ENCODE data around the gene LPCAT3.

Gene LPCAT3

DNA sequence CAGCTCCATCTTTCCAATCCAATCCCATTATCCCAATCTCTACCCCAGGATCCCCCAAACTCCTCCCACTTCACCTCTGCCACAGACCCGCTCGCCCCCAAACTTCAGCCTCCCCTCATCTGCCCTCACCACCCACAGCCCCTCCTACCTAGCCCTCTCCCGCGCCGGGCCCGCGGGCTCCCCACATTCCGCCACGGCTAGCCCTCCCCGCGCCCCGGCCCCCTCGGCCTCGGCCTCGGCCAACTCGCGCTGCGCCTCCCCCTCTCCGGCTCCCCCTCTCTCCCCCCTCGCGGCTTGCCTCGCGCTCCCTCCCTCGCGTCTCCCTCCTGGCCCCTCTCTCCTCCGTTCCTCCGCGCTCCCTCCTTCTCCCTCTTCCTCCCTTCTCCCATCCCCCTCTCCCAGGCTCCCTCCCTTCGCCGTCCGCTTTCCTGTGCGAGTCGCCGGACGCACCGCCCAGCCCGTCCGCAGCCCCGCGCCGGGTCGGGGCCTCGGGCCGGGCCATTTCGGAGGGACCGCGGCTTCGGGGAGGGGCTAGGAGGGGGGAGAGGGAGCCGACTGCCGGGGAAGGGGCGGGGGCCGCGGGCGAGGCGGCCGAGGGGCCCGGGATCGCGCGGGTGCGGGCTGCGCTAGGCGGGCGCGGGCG, 90.8 kb downstream of the LPCAT3 start, which contains the start of gene ATN1 (continued):
- TF ChIP-seq ZFP37 (tag by site-specific recombination; IDR thresholded peaks at IDR 0.05) (0 out of 2 replicates have a peak, but pooled peaks have one; percentile 34), PRDM2 (tag by site-specific recombination; IDR thresholded peaks at IDR 0.05; ENCODE audit: borderline replicate concordance) (peak; percentile 94), PRDM6 (tag by site-specific recombination; IDR thresholded peaks at IDR 0.05) (no peak), ZNF610 (tag by site-specific recombination; IDR thresholded peaks at IDR 0.05; ENCODE audit: borderline replicate concordance) (0 out of 2 replicates have a peak, but pooled peaks have one; percentile 17), RBAK (tag by site-specific recombination; IDR thresholded peaks at IDR 0.05) (no peak), KLF17 (tag by site-specific recombination; IDR thresholded peaks at IDR 0.05) (peak; percentile 94; the same call in 1 of the 2 replicates), ZNF211 (tag by site-specific recombination; IDR thresholded peaks at IDR 0.05; ENCODE audit: low read depth) (no peak), PRDM1 (tag by site-specific recombination; IDR thresholded peaks at IDR 0.05) (no peak), BCL6B (tag by site-specific recombination; IDR thresholded peaks at IDR 0.05) (no peak), ZNF184 (tag by site-specific recombination; IDR thresholded peaks at IDR 0.05) (no peak), ZNF792 (tag by site-specific recombination; IDR thresholded peaks at IDR 0.05) (0 out of 2 replicates have a peak, but pooled peaks have one; percentile 9), ZNF157 (tag by site-specific recombination; IDR thresholded peaks at IDR 0.05) (no peak; the same call in 1 of the 2 replicates), ZNF341 (tag by site-specific recombination; IDR thresholded peaks at IDR 0.05; ENCODE audit: low read depth) (no peak; the same call in 1 of the 2 replicates), GLI4 (tag by site-specific recombination; IDR thresholded peaks at IDR 0.05) (0 out of 2 replicates have a peak, but pooled peaks have one; percentile 52), KLF16 (tag by site-specific recombination; IDR thresholded peaks at IDR 0.05) (peak; percentile 43), GLIS2 (tag by site-specific recombination; IDR thresholded peaks at IDR 0.05) (peak; percentile 93), BCL11B (tag by site-specific recombination; IDR thresholded peaks at IDR 0.05; ENCODE audit: low read depth) (no peak)
- TF ChIP-seq, protein P1, sequence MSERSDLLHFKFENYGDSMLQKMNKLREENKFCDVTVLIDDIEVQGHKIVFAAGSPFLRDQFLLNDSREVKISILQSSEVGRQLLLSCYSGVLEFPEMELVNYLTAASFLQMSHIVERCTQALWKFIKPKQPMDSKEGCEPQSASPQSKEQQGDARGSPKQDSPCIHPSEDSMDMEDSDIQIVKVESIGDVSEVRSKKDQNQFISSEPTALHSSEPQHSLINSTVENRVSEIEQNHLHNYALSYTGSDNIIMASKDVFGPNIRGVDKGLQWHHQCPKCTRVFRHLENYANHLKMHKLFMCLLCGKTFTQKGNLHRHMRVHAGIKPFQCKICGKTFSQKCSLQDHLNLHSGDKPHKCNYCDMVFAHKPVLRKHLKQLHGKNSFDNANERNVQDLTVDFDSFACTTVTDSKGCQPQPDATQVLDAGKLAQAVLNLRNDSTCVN (tag by site-specific recombination; optimal IDR thresholded peaks at IDR 0.05), result peak; percentile 97
- TF ChIP-seq, protein P2, sequence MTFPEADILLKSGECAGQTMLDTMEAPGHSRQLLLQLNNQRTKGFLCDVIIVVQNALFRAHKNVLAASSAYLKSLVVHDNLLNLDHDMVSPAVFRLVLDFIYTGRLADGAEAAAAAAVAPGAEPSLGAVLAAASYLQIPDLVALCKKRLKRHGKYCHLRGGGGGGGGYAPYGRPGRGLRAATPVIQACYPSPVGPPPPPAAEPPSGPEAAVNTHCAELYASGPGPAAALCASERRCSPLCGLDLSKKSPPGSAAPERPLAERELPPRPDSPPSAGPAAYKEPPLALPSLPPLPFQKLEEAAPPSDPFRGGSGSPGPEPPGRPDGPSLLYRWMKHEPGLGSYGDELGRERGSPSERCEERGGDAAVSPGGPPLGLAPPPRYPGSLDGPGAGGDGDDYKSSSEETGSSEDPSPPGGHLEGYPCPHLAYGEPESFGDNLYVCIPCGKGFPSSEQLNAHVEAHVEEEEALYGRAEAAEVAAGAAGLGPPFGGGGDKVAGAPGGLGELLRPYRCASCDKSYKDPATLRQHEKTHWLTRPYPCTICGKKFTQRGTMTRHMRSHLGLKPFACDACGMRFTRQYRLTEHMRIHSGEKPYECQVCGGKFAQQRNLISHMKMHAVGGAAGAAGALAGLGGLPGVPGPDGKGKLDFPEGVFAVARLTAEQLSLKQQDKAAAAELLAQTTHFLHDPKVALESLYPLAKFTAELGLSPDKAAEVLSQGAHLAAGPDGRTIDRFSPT (tag by site-specific recombination; IDR thresholded peaks at IDR 0.05), result peak; percentile 52; the same call in 1 of the 2 replicates

Measured in HEK293 (cell line).